NCI-H460 (cell line): ENCODE data around the gene NCAPG. TPM values are rescaled to one million over a fixed set of nuclear protein-coding genes. Genes with fewer than 3 reads are reported as not detected.
"Not testable (repeated sequence)": the region's sequence is repeated elsewhere in the genome, so short reads cannot be mapped to it uniquely, and the experiment has no call there.

ENCODE experiments used
- DNase-seq: peaks from one replicate; pipeline ENCODE4 v3.0.0-alpha.2; 2016; ENCODE audit warnings: low read depth; ENCODE audit errors: extremely low read depth
- total RNA-seq: library from RNA; depleted of rRNA; stranded (reverse); fragments of >200 nt; shearing (Covaris generic); gene quantifications from 2 replicates; pipeline ENCODE4 v1.2.3, GENCODE V29; 2014

The NCAPG gene
- total RNA-seq, 1 experiment from 2014 or later, result 44.1 TPM

GRCh38 chr4:17786567-17786966 is 24.2 kb upstream of the NCAPG start:
- DNase-seq, result no peak

GRCh38 chr4:17787315-17787714 is 23.5 kb upstream of the NCAPG start:
- DNase-seq, result no peak

- DNase-seq, result no peak
These were observed 21.8 kb upstream of the NCAPG start for GRCh38 chr4:17788956-17789355.

- DNase-seq, result no peak
These were observed 16.0 kb upstream of the NCAPG start for GRCh38 chr4:17794730-17795129.

- DNase-seq, result no peak
These were observed 13.0 kb upstream of the NCAPG start for GRCh38 chr4:17797808-17798207.

- DNase-seq, result no peak
These were observed 5.1 kb upstream of the NCAPG start for GRCh38 chr4:17805580-17806155.

- no peak for DNase-seq
These were observed 3.3 kb upstream of the NCAPG start for GRCh38 chr4:17807446-17807845.

GRCh38 chr4:17809667-17810066 is 1.1 kb upstream of the NCAPG start:
- DNase-seq, result no peak

GRCh38 chr4:17811078-17811603 is 362 bp downstream of the NCAPG start:
- DNase-seq, result no peak

- DNase-seq, result no peak
These were observed 1.3 kb downstream of the NCAPG start for GRCh38 chr4:17812125-17812524.

GRCh38 chr4:17812801-17813200 is 2.0 kb downstream of the NCAPG start:
- DNase-seq, result no peak

GRCh38 chr4:17814140-17814539 is 3.4 kb downstream of the NCAPG start:
- no peak for DNase-seq

- no peak for DNase-seq
These were observed 5.4 kb downstream of the NCAPG start for GRCh38 chr4:17816142-17816541.

- DNase-seq, result peak; percentile 50
These were observed 6.2 kb downstream of the NCAPG start for GRCh38 chr4:17817027-17817426.

- DNase-seq, result no peak
These were observed 13.3 kb downstream of the NCAPG start for GRCh38 chr4:17823871-17824669.

- DNase-seq, result no peak
These were observed 35.5 kb downstream of the NCAPG start for GRCh38 chr4:17846266-17846665.

GRCh38 chr4:17850295-17850694 is 39.5 kb downstream of the NCAPG start:
- not testable (repeated sequence) for DNase-seq

GRCh38 chr4:17851959-17852358 is 41.2 kb downstream of the NCAPG start:
- DNase-seq, result no peak

- DNase-seq, result no peak
These were observed 43.3 kb downstream of the NCAPG start for GRCh38 chr4:17854036-17854435.

- no peak for DNase-seq
These were observed 49.1 kb downstream of the NCAPG start for GRCh38 chr4:17859793-17860406.

GRCh38 chr4:17861906-17862305 is 51.1 kb downstream of the NCAPG start:
- not testable (repeated sequence) for DNase-seq
